BLaER1 (cell line): ENCODE data around the gene TNRC18.

Experiments used
- H3K27ac ChIP-seq: shearing (Covaris generic); formaldehyde crosslinking; 2 replicates; pipeline ENCODE4 v1.8.1; 2022
- H3K27me3 ChIP-seq: shearing (Covaris generic); formaldehyde crosslinking; 2 replicates; pipeline ENCODE4 v1.8.1; 2022
- H3K36me3 ChIP-seq: shearing (Covaris generic); formaldehyde crosslinking; 2 replicates; pipeline ENCODE4 v1.8.1; 2022
- H3K4me1 ChIP-seq: shearing (Covaris generic); formaldehyde crosslinking; 2 replicates; pipeline ENCODE4 v1.8.1; 2022
- H3K4me2 ChIP-seq: shearing (Covaris generic); formaldehyde crosslinking; 2 replicates; pipeline ENCODE4 v1.8.1; 2022
- H3K4me3 ChIP-seq: shearing (Covaris generic); formaldehyde crosslinking; 2 replicates; pipeline ENCODE4 v1.8.1; 2022
- H3K9ac ChIP-seq: shearing (Covaris generic); formaldehyde crosslinking; 2 replicates; pipeline ENCODE4 v1.8.1; 2022
- H3K9me3 ChIP-seq: shearing (Covaris generic); formaldehyde crosslinking; 2 replicates; pipeline ENCODE4 v1.8.1; 2022
- H4K20me1 ChIP-seq: shearing (Covaris generic); formaldehyde crosslinking; 2 replicates; pipeline ENCODE4 v1.8.1; 2022
- Cebpa-rat ChIP-seq: shearing (Covaris generic); IDR thresholded peaks from 2 replicates; pipeline ENCODE4 v1.8.1; 2022

Gene TNRC18

GRCh38 chr7:5462216-5462615 lies 38.6 kb upstream of the TNRC18 start:
- H3K9ac ChIP-seq, result no peak overlapping the region
- no peaks in the 10 kb centered on the region for H4K20me1 ChIP-seq
- H3K4me2 ChIP-seq, result peak overlapping the region; percentile 40
- H3K27ac ChIP-seq, result no peak overlapping the region
- H3K36me3 ChIP-seq, result no peaks in the 10 kb centered on the region
- no peaks in the 10 kb centered on the region for H3K9me3 ChIP-seq
- no peaks in the 10 kb centered on the region for H3K27me3 ChIP-seq
- TF ChIP-seq Cebpa-rat, result no peak
- no peak overlapping the region for H3K4me3 ChIP-seq
- H3K4me1 ChIP-seq, result peaks cover 31% of the 10 kb centered on the region

- no peak overlapping the region for H3K4me3 ChIP-seq
- H3K9ac ChIP-seq, result no peak overlapping the region
- H3K27me3 ChIP-seq, result no peaks in the 10 kb centered on the region
- H3K36me3 ChIP-seq, result no peaks in the 10 kb centered on the region
- no peak overlapping the region for H3K4me2 ChIP-seq
- no peak overlapping the region for H3K27ac ChIP-seq
- no peak for TF ChIP-seq Cebpa-rat
- H3K9me3 ChIP-seq, result no peaks in the 10 kb centered on the region
- peaks cover 36% of the 10 kb centered on the region for H3K4me1 ChIP-seq
- H4K20me1 ChIP-seq, result no peaks in the 10 kb centered on the region
These were observed 35.4 kb upstream of the TNRC18 start for GRCh38 chr7:5458921-5459480.

- H3K4me3 ChIP-seq, result no peak overlapping the region
- H3K9me3 ChIP-seq, result no peaks in the 10 kb centered on the region
- no peaks in the 10 kb centered on the region for H3K27me3 ChIP-seq
- H3K4me2 ChIP-seq, result peak overlapping the region; percentile 89
- H3K27ac ChIP-seq, result peak overlapping the region; percentile 52
- TF ChIP-seq Cebpa-rat, result no peak
- no peaks in the 10 kb centered on the region for H4K20me1 ChIP-seq
- peaks cover 36% of the 10 kb centered on the region for H3K4me1 ChIP-seq
- H3K9ac ChIP-seq, result peak overlapping the region; percentile 43; the same call in 1 of the 2 replicates
- no peaks in the 10 kb centered on the region for H3K36me3 ChIP-seq
These were observed 33.7 kb upstream of the TNRC18 start for GRCh38 chr7:5457245-5457735.

GRCh38 chr7:5456409-5456808 lies 32.8 kb upstream of the TNRC18 start:
- Histone ChIP-seq H3K4me2 (no peak overlapping the region; the same call in 1 of the 2 replicates), H3K36me3 (no peaks in the 10 kb centered on the region), H3K27ac (no peak overlapping the region), H4K20me1 (no peaks in the 10 kb centered on the region), H3K27me3 (no peaks in the 10 kb centered on the region), H3K9ac (no peak overlapping the region), H3K4me1 (peaks cover 36% of the 10 kb centered on the region), H3K4me3 (no peak overlapping the region), H3K9me3 (no peaks in the 10 kb centered on the region)
- TF ChIP-seq Cebpa-rat, result no peak

- H4K20me1 ChIP-seq, result no peaks in the 10 kb centered on the region
- H3K36me3 ChIP-seq, result no peaks in the 10 kb centered on the region
- peaks cover 43% of the 10 kb centered on the region for H3K4me1 ChIP-seq
- H3K27me3 ChIP-seq, result no peaks in the 10 kb centered on the region
- H3K27ac ChIP-seq, result no peak overlapping the region
- H3K9me3 ChIP-seq, result no peaks in the 10 kb centered on the region
- TF ChIP-seq Cebpa-rat, result no peak
- H3K9ac ChIP-seq, result no peak overlapping the region
- H3K4me2 ChIP-seq, result no peak overlapping the region; the same call in 1 of the 2 replicates
- no peak overlapping the region for H3K4me3 ChIP-seq
These were observed 32.1 kb upstream of the TNRC18 start for GRCh38 chr7:5455581-5456219.

GRCh38 chr7:5455175-5455574 lies 31.5 kb upstream of the TNRC18 start:
- Histone ChIP-seq H3K36me3 (no peaks in the 10 kb centered on the region), H3K27me3 (no peaks in the 10 kb centered on the region), H4K20me1 (no peaks in the 10 kb centered on the region), H3K4me1 (peaks cover 47% of the 10 kb centered on the region), H3K9me3 (no peaks in the 10 kb centered on the region), H3K4me2 (no peak overlapping the region), H3K27ac (no peak overlapping the region), H3K4me3 (no peak overlapping the region), H3K9ac (no peak overlapping the region)
- TF ChIP-seq Cebpa-rat, result no peak

GRCh38 chr7:5454485-5454884 lies 30.9 kb upstream of the TNRC18 start:
- Histone ChIP-seq H3K36me3 (no peaks in the 10 kb centered on the region), H3K4me1 (peaks cover 47% of the 10 kb centered on the region), H3K9me3 (no peaks in the 10 kb centered on the region), H3K4me2 (no peak overlapping the region), H4K20me1 (no peaks in the 10 kb centered on the region), H3K9ac (no peak overlapping the region), H3K27ac (no peak overlapping the region), H3K4me3 (no peak overlapping the region), H3K27me3 (no peaks in the 10 kb centered on the region)
- no peak for TF ChIP-seq Cebpa-rat

- Histone ChIP-seq H3K4me1 (peaks cover 41% of the 10 kb centered on the region), H3K9ac (no peak overlapping the region), H4K20me1 (no peaks in the 10 kb centered on the region), H3K27me3 (no peaks in the 10 kb centered on the region), H3K4me2 (no peak overlapping the region), H3K36me3 (no peaks in the 10 kb centered on the region), H3K27ac (no peak overlapping the region), H3K9me3 (no peaks in the 10 kb centered on the region), H3K4me3 (no peak overlapping the region)
- no peak for TF ChIP-seq Cebpa-rat
These were observed 30.0 kb upstream of the TNRC18 start for GRCh38 chr7:5453566-5454075.

GRCh38 chr7:5452937-5453540 lies 29.4 kb upstream of the TNRC18 start:
- Histone ChIP-seq H3K4me2 (no peak overlapping the region), H3K27ac (no peak overlapping the region), H3K9ac (no peak overlapping the region), H3K4me1 (peaks cover 36% of the 10 kb centered on the region), H3K27me3 (no peaks in the 10 kb centered on the region), H4K20me1 (no peaks in the 10 kb centered on the region), H3K4me3 (no peak overlapping the region), H3K36me3 (no peaks in the 10 kb centered on the region), H3K9me3 (no peaks in the 10 kb centered on the region)
- TF ChIP-seq Cebpa-rat, result no peak

- Histone ChIP-seq H3K27ac (no peak overlapping the region), H3K9me3 (no peaks in the 10 kb centered on the region), H3K27me3 (no peaks in the 10 kb centered on the region), H4K20me1 (no peaks in the 10 kb centered on the region), H3K4me1 (peaks cover 30% of the 10 kb centered on the region), H3K36me3 (no peaks in the 10 kb centered on the region), H3K9ac (no peak overlapping the region), H3K4me3 (no peak overlapping the region), H3K4me2 (peak overlapping the region; percentile 79; the same call in 1 of the 2 replicates)
- no peak for TF ChIP-seq Cebpa-rat
These were observed 28.9 kb upstream of the TNRC18 start for GRCh38 chr7:5452470-5452899.
